ENCODE measurements around the gene MICU2.

The MICU2 gene

GRCh38 chr13:21544515-21544914 is 59.5 kb downstream of the MICU2 start:
- no peak for DNase-seq (ENCODE audit: low spot score)

GRCh38 chr13:21542563-21542962 is 61.4 kb downstream of the MICU2 start:
- no peak for DNase-seq (ENCODE audit: low spot score)

GRCh38 chr13:21541980-21542379 is 62.0 kb downstream of the MICU2 start:
- DNase-seq (ENCODE audit: low spot score): no peak

GRCh38 chr13:21541271-21541670 is 62.7 kb downstream of the MICU2 start:
- no peak for DNase-seq (ENCODE audit: low spot score)

GRCh38 chr13:21539687-21540086 is 64.3 kb downstream of the MICU2 start:
- no peak for DNase-seq (ENCODE audit: low spot score)

- no peak for DNase-seq (ENCODE audit: low spot score)
Observed at GRCh38 chr13:21538753-21539152, 65.2 kb downstream of the MICU2 start.

GRCh38 chr13:21538280-21538679 is 65.7 kb downstream of the MICU2 start:
- no peak for DNase-seq (ENCODE audit: low spot score)

- DNase-seq (ENCODE audit: low spot score): no peak
Observed at GRCh38 chr13:21537105-21537504, 66.9 kb downstream of the MICU2 start.

GRCh38 chr13:21534760-21535159 is 69.2 kb downstream of the MICU2 start:
- DNase-seq (ENCODE audit: low spot score): no peak

GRCh38 chr13:21531455-21531854 is 72.5 kb downstream of the MICU2 start:
- DNase-seq (ENCODE audit: low spot score): no peak

- no peak for DNase-seq (ENCODE audit: low spot score)
Observed at GRCh38 chr13:21530656-21531055, 73.3 kb downstream of the MICU2 start.

GRCh38 chr13:21529146-21529893 is 74.7 kb downstream of the MICU2 start:
- no peak for DNase-seq (ENCODE audit: low spot score)

GRCh38 chr13:21528616-21529015 is 75.4 kb downstream of the MICU2 start:
- DNase-seq (ENCODE audit: low spot score): no peak

GRCh38 chr13:21526707-21527540 is 77.0 kb downstream of the MICU2 start:
- no peak for DNase-seq (ENCODE audit: low spot score)

- DNase-seq (ENCODE audit: low spot score): no peak
Observed at GRCh38 chr13:21522847-21523246, 81.1 kb downstream of the MICU2 start.

GRCh38 chr13:21522130-21522529 is 81.8 kb downstream of the MICU2 start:
- no peak for DNase-seq (ENCODE audit: low spot score)

GRCh38 chr13:21518617-21519144 is 85.3 kb downstream of the MICU2 start:
- DNase-seq (ENCODE audit: low spot score): no peak

GRCh38 chr13:21517576-21517975 is 86.4 kb downstream of the MICU2 start:
- DNase-seq (ENCODE audit: low spot score): no peak

GRCh38 chr13:21516805-21517204 is 87.2 kb downstream of the MICU2 start:
- no peak for DNase-seq (ENCODE audit: low spot score)

GRCh38 chr13:21511849-21512248 is 92.1 kb downstream of the MICU2 start:
- DNase-seq (ENCODE audit: low spot score): no peak

GRCh38 chr13:21504379-21504778 is 99.6 kb downstream of the MICU2 start:
- DNase-seq (ENCODE audit: low spot score): no peak

GRCh38 chr13:21501686-21502085 is 102.3 kb downstream of the MICU2 start:
- DNase-seq (ENCODE audit: low spot score): no peak

- no peak for DNase-seq (ENCODE audit: low spot score)
Observed at GRCh38 chr13:21486322-21486721, 117.6 kb downstream of the MICU2 start.

All from CD4-positive, alpha-beta T cell treated with Interleukin-15 for 4 hours (primary cell).